HG02938 (cell line): ENCODE measurements around the gene DIP2A.
"Not testable (repeated sequence)": the region's sequence is repeated elsewhere in the genome, so short reads cannot be mapped to it uniquely, and the experiment has no call there.

Experiments used
- ATAC-seq: cut with Tn5 transposase; IDR thresholded peaks from one replicate; pipeline ENCODE4 v1.9.1; 2021; ENCODE audit warnings: mild to moderate bottlenecking, moderate library complexity; ENCODE audit not compliant: unreplicated experiment

DIP2A gene

GRCh38 chr21:46553993-46554392, 95.3 kb downstream of the DIP2A start:
- ATAC-seq, result no peak

GRCh38 chr21:46554431-46555224, 95.9 kb downstream of the DIP2A start:
- no peak for ATAC-seq

GRCh38 chr21:46555225-46555617, 96.5 kb downstream of the DIP2A start:
- no peak for ATAC-seq

GRCh38 chr21:46555678-46556077, 97.0 kb downstream of the DIP2A start:
- no peak for ATAC-seq

GRCh38 chr21:46556802-46557201, 98.1 kb downstream of the DIP2A start:
- no peak for ATAC-seq

GRCh38 chr21:46557469-46557868, 98.8 kb downstream of the DIP2A start:
- ATAC-seq, result no peak

- ATAC-seq, result no peak
Measured at GRCh38 chr21:46557919-46558392, 99.3 kb downstream of the DIP2A start.

GRCh38 chr21:46559291-46559983, 100.7 kb downstream of the DIP2A start:
- no peak for ATAC-seq

GRCh38 chr21:46560568-46561444, 102.1 kb downstream of the DIP2A start:
- ATAC-seq, result no peak

- no peak for ATAC-seq
Measured at GRCh38 chr21:46561445-46562090, 102.9 kb downstream of the DIP2A start.

GRCh38 chr21:46562472-46562871, 103.8 kb downstream of the DIP2A start:
- no peak for ATAC-seq

GRCh38 chr21:46562964-46563607, 104.4 kb downstream of the DIP2A start:
- ATAC-seq, result no peak

- no peak for ATAC-seq
Measured at GRCh38 chr21:46564391-46564790, 105.7 kb downstream of the DIP2A start.

- no peak for ATAC-seq
Measured at GRCh38 chr21:46567348-46567747, 108.7 kb downstream of the DIP2A start.

GRCh38 chr21:46568562-46568961, 109.9 kb downstream of the DIP2A start:
- no peak for ATAC-seq

- no peak for ATAC-seq
Measured at GRCh38 chr21:46569081-46569480, 110.4 kb downstream of the DIP2A start.

- ATAC-seq, result no peak
Measured at GRCh38 chr21:46570119-46570518, 111.4 kb downstream of the DIP2A start.

- ATAC-seq, result no peak
Measured at GRCh38 chr21:46570631-46571030, 111.9 kb downstream of the DIP2A start.

- ATAC-seq, result no peak
Measured at GRCh38 chr21:46572850-46573249, 114.2 kb downstream of the DIP2A start.

GRCh38 chr21:46577786-46578185, 119.1 kb downstream of the DIP2A start:
- not testable (repeated sequence) for ATAC-seq
